HG03469 (cell line): ENCODE measurements around the gene ANKMY1.

Experiments used
- ATAC-seq: cut with Tn5 transposase; IDR thresholded peaks from one replicate; pipeline ENCODE4 v1.9.1; 2021; ENCODE audit warnings: mild to moderate bottlenecking, moderate library complexity, moderate number of reproducible peaks; ENCODE audit not compliant: unreplicated experiment

Gene ANKMY1

DNA sequence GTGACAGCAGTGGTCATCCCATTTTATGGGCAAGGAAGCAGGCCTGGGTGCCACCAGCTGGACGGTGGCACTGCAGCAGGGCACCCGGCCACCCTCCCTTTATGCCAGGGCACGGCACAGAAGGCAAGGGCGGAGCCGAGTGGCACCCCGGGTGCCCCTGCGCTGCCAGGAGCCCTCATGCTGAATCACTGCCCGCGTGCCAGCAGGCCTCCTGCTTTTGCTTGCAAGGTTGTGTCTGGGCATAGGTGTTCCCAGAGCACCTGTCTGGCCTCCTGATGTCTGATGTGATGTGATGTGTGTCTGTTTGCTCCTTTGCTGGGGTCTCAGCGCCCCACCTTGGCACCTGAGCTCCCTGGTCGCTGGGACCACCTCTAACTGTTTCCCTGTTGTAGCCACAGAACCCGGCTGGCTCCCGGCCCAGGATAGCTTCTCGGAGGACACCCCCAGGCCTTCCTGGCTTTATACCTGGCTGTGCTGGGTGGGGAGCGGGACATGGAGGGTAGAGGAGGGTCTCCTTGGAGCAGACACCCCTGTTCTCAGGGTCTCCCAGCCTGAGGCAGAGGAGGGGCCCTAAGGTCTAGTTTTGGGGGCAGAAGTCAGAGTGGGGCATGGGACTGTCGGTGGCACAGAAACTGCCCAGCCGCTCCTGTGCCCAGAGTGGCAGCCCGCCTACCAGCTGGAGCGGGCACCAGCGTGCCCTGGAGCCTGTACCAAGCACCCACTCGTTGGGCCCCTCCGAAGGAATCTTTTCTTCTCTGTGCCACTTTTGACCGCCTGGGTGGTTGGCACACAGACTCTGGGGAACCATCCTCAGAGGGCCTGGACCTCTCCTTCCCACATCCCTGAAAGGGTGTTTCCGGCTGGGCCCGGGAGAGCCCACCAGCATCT is 118.7 kb downstream of the ANKMY1 start:
- ATAC-seq: no peak

DNA sequence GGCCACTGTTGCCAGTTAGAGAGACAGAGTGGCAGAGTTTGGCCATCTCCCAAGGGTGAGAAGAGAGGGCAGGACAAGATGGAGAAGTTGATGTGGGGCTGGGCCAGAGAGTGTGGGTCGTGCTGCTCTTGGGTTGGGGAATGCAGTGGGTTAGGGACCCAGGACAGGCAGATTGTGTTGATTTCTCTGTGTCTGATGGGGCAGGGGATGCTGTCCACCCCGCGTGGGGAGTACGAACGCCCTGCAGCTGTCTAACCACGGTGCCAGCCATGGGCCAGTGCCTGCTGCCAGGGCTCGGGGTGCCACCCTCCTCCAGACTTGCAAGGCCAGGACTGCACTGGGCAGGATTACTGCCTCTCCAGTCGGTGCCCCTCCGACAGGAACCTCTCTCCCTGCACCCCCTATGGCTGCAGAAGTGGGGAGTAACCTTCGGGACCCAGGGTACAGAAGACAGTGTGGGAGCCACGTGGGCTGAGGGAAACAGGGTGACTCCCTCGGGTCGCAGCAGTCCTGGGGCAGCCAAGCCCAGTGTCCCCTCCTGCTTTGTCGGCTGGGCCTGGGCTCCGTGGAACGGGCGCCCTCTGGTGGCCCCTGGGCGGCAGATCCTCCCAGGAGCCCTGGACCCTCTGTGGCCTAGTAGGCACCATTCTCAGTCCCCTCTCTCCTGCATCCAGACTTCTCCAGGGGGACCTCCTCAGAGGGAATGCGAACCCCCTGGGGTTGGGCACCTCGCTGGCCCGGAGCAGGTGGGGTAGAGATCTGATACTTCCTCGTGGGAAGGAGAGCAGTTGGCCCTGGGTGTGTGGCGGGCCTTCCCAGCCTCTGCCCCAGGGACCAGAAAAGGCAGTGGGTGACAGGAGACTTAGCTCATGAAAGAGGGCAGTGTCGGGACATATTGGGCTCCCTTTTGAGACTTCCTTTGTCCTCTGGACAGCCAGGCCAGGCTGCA is 119.7 kb downstream of the ANKMY1 start:
- no peak for ATAC-seq

DNA sequence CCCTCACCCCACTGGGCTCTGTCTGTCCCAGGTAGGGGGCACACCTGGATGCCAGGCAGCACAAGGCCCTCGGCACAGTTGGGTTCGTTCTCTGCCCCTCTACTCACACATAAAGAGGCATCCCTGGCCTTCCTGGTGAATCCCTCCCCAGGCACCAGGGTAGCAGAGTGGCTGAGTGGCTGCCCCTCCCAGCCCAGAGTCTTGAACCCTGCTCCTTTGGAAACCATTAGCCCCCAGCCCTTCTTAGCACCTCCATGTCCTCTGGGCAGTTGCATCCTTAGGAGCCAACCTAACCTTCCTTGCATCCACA is 120.3 kb downstream of the ANKMY1 start:
- ATAC-seq: no peak

DNA sequence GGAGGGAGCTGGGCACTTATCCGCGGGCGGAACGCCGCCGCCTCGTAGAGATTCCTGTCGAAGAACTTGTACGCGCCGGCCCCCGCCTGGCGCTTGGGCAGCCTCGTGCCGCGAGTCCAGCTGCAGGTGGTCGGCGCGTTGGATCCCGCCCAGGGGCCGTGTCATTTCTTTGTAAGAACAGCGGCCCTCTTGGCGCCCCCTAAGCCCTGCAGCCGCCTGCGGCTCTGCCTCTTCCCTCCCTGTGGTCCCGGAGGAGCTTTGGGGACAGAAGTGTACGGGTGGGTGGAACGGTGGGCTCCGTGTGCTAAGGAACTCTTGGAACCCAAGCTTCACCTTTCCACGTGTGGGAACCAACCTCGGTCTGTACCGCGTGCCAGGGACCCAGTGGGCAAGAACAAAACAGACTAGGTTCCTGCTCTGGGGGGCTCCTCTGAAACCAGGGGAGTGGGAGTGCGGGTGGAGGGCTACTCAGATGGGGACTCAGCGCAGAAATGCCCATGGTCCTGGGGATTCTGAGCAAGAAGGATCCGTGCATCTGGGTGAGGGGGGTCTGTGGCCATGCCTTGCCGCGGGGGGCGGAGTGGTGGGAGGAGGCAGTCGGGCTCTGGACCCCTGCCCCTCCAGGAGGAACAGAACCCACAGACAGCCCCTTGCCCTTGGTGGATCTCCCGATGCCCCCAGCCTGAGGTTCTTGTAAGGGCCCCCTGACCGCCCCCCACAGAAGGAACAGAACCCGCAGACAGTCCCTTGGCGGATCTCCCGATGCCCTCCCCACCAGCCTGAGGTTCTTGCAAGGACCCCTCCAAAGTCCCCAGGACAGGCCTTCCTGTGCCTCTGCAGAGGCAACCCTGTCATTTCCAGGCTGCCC is 120.9 kb downstream of the ANKMY1 start:
- no peak for ATAC-seq

DNA sequence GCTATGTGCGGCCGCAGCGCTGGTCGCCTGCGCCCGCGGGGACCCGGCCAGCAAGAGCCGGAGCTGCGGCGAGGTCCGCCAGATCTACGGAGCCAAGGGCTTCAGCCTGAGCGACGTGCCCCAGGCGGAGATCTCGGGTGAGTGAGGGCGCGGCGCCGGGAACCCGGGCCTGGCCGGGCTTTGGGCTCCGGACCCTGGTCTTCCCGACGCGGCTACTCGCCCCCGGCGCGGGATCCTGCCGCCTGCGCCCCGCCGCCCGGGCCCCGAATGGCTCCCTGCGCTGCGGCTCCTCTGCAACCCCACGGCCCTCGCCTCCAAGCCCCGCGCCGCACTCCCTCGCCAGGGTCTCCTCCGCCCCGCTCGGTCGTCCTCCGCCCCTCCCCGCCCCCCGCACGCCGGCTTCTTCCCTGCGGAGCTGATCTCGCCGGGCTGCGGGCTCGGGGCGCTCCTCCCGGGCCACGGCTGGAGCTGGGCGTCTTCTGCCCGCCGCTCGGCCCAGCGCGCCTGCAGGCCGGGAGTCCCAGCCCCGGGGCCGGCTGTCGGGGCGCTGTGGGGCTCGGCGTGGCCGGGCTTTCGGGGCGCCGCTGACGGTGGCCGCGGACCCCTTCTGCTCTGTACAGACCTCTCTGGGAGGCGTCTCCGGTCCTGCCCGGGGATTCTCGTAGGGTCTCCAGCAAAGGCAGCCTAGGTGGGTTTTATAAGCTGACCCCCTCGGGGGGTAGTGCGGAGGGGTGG is 121.7 kb downstream of the ANKMY1 start:
- ATAC-seq: no peak

DNA sequence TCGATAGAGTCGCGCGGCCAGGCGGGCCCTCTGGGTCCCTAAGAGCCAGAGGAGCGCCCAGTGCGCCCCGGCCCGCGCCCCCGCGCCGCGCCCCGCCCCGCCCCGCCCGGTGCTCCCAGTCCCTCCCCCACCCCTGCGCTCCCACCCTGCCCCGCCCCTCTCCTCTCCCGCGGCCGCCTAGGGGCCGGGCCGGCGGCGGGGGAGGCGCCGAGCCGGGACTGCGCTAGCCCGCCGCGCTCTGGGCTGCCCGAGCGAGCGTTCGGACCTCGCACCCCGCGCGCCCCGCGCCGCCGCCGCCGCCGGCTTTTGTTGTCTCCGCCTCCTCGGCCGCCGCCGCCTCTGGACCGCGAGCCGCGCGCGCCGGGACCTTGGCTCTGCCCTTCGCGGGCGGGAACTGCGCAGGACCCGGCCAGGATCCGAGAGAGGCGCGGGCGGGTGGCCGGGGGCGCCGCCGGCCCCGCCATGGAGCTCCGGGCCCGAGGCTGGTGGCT is 122.3 kb downstream of the ANKMY1 start, which contains the start of gene GPC1:
GPC1 (plus strand) TSS at position 207 of the 491 bp plus-strand sequence; CDS start at position 463, 256 bp downstream.
- no peak for ATAC-seq

DNA sequence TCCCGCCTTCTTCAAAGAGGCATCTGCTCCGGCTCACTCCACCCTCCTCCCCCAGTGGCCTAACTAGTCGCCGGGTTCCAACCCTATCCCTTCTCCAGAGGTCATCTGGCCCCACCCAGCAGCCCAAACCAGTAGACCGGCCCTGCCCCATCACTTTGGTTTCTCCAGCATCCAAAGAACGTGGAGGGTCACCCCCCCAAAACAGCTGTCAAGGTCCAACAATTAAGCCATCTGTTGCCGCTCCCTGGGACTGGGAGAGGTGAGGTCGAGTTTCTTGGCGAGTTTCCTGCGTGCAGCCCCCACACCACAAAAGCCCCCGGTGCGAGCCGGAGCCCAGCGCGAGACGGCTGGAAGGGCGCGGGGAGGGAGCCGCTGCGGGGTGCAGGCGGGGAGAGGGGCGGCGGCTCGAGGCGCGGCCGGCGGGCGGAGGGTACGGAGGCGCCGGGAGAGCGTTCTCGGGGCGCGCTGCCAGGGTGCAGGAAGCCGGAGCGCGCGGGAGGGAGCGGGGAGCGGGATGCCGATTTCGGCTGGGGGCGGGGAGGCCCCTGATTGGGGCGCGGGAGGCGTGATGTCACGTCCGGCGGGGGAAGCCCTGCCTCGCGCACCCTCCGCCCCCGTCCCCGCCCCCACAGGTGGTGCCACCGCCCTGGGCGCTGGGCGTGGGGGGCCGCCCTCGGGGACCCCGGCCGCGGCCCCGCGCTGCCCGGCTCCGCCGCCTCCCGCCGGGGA is 122.9 kb downstream of the ANKMY1 start:
- no peak for ATAC-seq

DNA sequence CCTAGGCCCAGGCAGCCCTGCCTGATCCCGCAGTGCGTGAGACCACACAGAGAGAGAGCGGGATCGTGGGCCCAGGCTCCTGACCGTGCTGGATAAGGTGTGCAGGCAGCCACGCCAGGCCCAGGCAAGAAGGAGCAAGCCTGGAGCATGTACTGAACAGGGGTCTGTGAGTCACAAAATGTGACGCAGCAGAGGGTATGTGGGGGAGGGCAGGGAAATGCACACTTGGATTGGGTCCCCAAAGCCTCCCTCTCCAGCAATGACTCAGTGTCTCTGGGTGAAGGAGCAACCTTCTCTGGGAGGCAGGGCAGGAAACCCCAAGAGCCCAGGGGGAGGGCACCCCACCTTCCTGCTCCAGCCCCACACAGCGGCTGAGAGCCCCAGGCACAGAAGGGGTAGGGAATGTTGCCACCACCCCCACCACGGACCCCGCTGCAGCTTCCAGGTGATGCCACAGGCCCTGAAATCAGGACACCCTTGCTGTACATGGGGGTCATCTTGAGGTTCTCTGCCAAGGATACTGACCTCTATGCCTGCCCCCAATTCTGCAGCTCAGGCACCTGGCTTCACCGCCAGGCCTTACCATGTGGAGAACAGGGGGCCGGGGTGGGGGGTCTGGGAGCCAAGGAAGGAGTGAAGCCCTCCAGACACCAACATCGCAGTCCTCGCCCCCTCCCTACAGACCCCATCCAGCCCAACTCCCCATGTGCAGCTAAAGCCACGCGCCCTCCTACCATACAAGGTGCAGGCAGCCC is 123.6 kb downstream of the ANKMY1 start:
- ATAC-seq: no peak

DNA sequence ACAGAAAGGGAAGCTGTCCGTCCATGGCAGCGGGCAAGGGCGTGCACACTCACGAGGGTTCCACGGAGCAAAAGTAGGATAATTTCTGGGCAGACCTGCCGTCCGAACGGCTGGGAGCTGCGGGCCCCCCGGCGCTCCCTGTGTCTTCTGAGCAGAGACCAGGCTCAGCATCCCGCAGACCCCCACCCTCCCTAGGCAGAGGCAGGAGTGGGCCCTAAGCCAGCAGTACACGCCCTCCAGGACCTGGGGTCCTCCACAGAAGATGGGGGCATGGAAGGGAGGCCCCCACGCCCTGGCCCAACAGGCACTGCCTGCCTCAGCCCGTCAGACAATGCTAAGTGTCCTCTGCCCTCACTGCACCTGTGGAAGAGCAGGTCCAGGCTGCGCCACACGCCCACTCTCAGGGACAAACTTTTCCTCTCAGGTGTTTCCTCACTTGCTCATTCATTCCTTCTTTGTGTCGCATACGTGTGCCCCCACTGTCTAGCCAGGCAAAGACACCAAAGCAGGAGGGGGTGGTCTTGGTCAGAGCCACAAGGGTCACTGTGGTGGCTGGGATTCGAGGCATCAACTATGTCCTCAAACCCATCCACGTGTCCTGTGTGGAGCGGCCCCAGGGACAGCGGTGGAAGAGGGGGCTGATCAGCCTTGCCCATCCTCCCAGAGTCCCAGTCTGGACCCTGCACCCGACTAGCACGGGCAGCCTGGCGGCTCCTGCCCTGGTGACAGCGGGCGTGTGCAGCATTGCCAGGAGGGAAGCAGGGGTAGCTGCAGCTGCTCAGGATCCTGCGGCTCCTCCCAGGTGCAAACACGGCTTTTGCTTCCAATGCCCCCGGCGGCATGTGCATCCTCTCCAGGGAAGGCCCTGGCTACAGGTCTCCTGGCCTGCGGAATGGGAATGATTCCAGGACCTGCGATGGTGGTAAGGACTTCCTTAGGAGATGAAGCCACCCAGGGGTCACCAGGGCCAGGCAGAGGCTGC is 124.7 kb downstream of the ANKMY1 start:
- no peak for ATAC-seq

DNA sequence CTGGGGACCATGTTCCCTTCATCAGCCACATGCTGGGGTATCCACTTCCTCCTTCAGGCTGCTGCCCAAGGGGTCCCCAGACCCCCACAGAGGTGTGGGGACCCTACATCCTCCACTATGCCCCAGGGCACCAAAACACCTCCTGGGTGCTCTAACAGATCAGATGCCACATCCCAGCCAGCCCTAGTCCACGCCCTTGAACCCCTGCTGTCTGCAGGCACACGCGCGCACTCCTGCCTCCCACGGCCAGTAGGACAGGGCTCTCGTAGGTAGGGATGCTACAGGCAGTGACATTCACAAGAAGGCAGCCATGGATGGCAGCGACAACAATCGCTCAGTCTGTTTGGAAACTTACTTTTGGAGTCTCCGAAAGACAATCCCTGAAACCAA is 125.4 kb downstream of the ANKMY1 start:
- ATAC-seq: no peak

DNA sequence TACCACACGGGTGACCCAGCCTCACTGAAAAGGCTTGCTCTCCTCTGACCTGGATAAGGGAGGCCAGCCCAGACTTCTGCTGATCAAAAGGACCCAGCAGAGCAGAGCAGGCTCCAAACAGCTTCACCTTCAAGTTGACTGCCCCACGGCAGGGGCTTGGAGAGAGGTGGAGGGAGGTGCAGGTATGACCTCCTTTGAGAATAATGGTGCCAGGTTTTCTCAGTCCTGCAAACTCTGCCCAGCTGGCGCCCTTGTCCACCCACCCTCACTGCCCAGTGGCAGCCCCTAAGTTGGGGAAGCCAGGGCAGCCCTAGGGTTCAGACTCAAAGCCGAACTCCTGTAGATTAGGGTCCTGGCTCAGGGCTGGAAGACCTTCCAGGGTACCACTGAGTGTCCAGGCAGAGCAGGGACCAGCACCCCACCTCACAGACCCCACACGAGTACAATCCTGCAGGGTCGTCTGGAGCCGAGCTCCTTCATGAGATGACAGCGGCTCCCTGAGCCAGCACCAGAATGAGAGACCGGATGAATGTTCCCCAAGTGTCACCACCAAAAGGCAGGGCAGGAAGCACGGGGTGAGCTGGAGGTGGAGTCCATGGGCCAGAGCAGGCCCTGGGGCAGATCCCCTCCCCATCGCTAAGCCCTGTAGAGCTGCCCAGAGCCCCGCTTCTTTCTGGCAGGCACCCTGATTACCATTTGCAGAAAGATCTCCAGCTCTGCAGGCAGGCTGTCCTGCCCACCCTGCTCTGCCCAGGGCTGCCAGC is 125.9 kb downstream of the ANKMY1 start:
- ATAC-seq: no peak

DNA sequence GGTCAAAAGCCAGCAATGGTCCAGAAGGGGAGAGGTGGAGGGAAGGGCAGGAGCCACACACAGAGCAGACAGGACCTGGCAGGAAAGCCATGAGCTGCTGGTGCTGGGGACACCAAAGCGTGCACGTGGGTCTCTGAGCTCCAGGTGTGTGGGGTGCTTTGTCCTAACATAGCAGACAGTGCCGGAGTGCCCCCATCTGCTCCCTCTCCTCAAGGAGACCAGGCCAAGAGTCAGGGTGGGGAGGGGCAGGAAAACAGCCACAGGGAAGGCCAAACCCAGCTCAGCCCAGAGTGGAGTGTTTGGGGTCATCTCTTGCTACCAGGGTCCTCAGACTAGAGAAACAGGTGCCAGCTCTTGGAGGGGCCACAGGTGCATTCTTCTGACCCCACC is 126.5 kb downstream of the ANKMY1 start:
- ATAC-seq: no peak

DNA sequence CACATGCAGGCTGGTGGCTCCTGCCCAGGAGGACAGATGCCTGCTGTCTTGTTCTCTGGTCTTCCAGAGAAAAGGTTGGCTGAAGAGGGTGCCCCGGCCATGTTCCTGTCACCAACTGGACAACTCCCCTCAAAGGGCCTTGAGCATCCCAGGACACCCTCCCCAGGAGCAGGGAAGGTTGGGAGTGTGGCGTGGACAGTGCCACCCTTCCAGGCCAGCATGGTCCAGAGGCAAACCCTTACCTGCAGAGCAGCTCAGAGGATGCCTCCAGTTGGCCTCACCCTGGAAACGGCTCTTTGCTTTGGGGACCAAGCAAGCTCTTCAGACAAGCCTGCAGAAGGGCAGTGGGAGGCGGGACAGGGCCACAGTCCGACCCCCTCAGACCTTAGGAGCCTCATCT is 127.2 kb downstream of the ANKMY1 start:
- no peak for ATAC-seq

DNA sequence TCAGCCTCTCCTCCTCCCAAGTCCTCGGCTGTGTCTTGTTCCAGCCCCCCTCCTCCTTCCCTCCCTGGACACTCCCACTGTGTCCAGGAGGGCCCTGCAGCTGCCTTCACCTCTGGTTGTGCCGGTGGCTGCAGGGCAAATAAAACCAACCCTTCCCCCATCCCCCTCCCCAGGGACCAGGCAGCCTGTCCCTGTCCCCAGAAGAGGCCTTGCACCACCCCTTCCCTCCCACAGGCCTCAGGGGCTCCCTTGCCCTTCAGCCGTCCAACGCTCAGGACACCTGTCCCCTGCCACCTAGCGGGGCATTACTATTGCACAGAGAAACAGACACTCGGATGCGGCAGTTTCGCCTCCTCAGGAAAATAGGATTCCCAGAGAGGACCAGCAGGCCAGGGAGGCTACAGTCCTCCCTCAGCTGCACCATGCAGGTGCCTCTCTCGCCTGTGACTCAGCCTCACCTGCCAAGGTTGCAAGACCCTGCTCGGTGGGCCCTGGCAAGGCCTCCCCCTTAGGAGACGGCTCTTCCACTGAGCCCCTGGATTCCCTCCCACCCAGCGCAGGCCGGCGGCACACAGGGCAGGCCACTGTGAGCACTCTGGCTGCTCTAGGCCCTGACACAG is 127.8 kb downstream of the ANKMY1 start:
- ATAC-seq: no peak
